SKM-1 treated with dmso at 0.1 percent for 144 hours (cell line): Measurements from ENCODE around the gene ATF6.
"Not testable (repeated sequence)": the region's sequence is repeated elsewhere in the genome, so short reads cannot be mapped to it uniquely, and the experiment has no call there.

Experiments used
- DNase-seq: peaks from one replicate; lab custom pipeline; 2025; ENCODE audit not compliant: unreplicated experiment; lab: John Stamatoyannopoulos, UW

The ATF6 gene, protein sequence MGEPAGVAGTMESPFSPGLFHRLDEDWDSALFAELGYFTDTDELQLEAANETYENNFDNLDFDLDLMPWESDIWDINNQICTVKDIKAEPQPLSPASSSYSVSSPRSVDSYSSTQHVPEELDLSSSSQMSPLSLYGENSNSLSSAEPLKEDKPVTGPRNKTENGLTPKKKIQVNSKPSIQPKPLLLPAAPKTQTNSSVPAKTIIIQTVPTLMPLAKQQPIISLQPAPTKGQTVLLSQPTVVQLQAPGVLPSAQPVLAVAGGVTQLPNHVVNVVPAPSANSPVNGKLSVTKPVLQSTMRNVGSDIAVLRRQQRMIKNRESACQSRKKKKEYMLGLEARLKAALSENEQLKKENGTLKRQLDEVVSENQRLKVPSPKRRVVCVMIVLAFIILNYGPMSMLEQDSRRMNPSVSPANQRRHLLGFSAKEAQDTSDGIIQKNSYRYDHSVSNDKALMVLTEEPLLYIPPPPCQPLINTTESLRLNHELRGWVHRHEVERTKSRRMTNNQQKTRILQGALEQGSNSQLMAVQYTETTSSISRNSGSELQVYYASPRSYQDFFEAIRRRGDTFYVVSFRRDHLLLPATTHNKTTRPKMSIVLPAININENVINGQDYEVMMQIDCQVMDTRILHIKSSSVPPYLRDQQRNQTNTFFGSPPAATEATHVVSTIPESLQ

GRCh38 chr1:161766102-161766981, at the start of gene ATF6:
ATF6 (plus strand) TSS chr1:161766320; CDS start chr1:161766361, 41 bp downstream.
- peak; percentile 95 for DNase-seq

GRCh38 chr1:161718559-161719324, 47.4 kb upstream of the ATF6 start:
- peak; percentile 53 for DNase-seq

DNA sequence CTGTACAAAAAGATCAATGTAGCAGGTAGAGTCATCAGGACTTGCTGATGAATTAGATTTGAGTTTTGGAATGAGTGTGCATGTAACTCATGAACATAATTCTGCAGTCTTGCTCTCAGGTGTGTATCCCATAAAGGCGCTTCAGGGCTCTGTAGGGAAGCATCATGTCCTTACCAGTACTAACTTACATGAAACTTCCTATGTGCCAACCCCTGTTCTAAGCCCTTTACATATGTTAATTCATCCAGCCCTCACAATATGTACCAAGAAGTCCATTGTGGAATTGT, 46.9 kb upstream of the ATF6 start:
- DNase-seq = no peak

GRCh38 chr1:161720422-161720821, 45.7 kb upstream of the ATF6 start:
- no peak for DNase-seq

- no peak for DNase-seq
These were observed 45.0 kb upstream of the ATF6 start, which contains the start of gene FCRLB for GRCh38 chr1:161720956-161721737. FCRLB (plus strand) TSS chr1:161721544; CDS start chr1:161722673, 1,129 bp downstream.

GRCh38 chr1:161721738-161722343, 44.3 kb upstream of the ATF6 start:
- peak; percentile 37 for DNase-seq

GRCh38 chr1:161722406-161722805, 43.7 kb upstream of the ATF6 start:
- no peak for DNase-seq

- DNase-seq = no peak
These were observed 42.5 kb upstream of the ATF6 start for GRCh38 chr1:161723459-161724141.

DNA sequence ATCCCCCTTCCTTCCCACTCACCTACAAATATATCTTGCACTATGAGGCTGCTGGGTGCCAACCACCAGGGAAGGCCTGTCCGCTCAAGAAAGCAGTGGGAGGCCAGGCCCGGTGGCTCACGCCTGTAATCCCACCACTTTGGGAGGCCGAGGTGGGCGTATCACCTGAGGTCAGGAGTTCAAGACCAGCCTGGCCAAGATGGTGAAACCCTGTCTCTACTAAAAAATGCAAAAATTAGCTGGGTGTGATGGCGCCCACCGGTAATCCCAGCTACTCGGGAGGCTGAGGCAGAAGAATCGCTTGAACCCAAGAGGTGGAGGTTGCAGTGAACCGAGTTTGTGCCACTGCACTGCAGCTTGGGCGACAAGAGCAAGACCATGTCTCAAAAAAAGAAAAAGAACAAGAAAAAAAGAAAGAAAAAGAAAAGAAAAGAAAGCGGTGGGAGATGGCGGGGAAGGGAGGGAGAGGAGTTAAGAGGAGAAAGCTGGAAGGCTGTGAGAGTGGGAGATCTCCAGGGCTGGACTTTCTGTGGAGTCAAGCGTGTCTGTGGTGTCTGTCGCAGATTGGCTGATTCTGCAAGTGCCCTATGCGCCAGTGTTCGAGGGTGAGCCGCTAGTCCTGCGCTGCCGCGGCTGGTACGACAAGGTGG, 40.7 kb upstream of the ATF6 start:
- DNase-seq = not testable (repeated sequence)

DNA sequence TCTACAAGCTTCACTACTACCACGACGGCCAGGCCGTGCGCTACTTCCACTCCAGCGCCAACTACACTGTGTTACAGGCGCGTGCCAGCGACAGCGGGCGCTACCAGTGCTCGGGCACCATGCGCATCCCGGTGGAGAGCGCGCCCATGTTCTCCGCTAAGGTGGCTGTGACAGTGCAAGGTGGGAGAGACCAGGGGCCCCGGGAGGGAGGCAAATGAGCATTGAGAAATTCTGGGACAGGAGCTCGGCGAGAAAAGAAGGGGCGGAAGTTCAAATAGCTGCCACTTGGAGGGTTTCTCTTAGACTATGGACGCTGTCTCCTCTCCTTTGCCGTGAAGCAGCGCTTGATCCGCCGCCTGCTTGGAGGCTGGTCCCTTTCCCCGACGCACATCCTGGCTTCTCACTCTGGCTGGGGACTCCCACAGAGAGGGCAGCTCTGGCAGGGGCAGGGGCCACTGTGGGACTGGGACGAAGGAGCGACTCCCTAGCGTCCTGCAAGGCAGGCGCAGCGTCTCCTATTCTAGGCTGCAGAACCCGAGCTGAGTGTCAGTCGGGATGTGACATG, 40.1 kb upstream of the ATF6 start:
- DNase-seq = peak; percentile 43

GRCh38 chr1:161726473-161727255, 39.5 kb upstream of the ATF6 start:
- DNase-seq = peak; percentile 30

DNA sequence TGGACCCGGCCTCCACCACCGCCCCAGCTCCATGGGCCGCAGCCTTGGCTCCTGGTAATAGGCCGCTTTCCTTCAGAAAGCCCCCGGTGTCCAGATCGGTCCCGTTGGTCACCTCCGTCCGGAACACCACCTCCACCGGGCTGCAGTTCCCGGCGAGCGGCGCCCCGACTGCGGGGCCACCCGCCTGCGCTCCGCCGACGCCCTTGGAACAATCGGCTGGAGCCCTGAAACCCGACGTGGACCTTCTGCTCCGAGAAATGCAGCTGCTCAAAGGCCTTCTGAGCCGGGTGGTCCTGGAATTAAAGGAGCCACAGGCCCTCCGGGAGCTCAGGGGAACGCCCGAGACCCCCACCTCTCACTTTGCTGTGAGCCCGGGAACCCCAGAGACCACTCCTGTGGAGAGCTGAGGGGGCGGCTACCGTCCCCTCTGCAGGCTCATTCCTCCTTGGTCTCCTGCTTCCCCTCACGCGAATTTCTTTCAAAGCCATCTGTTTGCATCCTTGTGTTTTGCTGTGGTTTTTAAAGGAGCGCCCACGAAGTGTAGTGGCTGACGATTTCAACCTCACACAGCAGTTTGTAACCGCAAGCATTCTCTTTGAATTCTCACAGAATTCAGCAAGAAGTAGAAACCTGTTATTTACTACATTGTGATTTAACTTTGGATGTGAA, 38.7 kb upstream of the ATF6 start:
- no peak for DNase-seq

- no peak for DNase-seq
These were observed 37.5 kb upstream of the ATF6 start for GRCh38 chr1:161728376-161729226.

GRCh38 chr1:161730050-161730564, 36.0 kb upstream of the ATF6 start:
- no peak for DNase-seq

DNA sequence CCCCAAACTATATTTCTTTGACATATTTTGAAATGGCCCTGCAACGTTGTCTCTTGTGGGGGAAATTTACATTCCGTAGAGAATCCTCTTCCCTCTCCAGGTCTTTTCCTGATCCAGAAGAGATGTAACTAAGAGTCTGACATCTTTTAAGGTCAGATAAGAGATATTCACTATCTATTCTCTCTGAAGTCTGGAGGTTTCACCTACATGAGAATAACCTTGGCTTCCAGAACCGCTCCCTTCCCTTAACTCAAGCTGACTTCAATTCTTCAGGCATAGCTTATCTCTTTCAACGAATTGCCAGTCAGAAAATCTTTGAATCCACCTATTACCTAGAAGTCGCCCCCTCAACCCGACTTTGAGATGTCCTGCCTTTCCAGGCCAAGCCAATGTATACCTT, 34.9 kb upstream of the ATF6 start:
- no peak for DNase-seq
